Endothelial cell of umbilical vein (primary cell): ENCODE measurements around the gene KRTAP25-1. TPM values are rescaled to one million over a fixed set of nuclear protein-coding genes. Genes with fewer than 3 reads are reported as not detected.

Experiments used
- BruUV-seq: library from RNA; stranded (reverse); fragments of 400-500 nt; replicated peaks from 2 replicates; lab custom pipeline; 2021; lab: Mats Ljungman, UMichigan
- CTCF ChIA-PET: fragments of 300-600, 350-600 bp; sonication (Branson Sonifier 250); formaldehyde crosslinking; loops from one replicate; lab custom pipeline; 2021; ENCODE audit warnings: antibody characterized with exemption, inconsistent platforms; lab: Charles Lee
- POLR2A ChIA-PET: fragments of 300-600, 350-600 bp; sonication (Branson Sonifier 250); formaldehyde crosslinking; loops from one replicate; lab custom pipeline; 2021; ENCODE audit warnings: antibody characterized with exemption, inconsistent platforms; lab: Charles Lee
- DNase-seq: peaks from one replicate; pipeline ENCODE4 v3.0.0-alpha.2; 2011; ENCODE audit warnings: low read depth, low spot score
- FAIRE-seq: peaks from 2 replicates; lab custom pipeline; 2011; peaks lifted over from hg19 to GRCh38; lab: Jason Lieb, UNC
- H2AFZ ChIP-seq: 2 replicates; pipeline ENCODE4 v1.6.0; 2012; ENCODE audit warnings: low read depth, low read length, control low read depth, inconsistent platforms
- H3K27ac ChIP-seq: 2 replicates; pipeline ENCODE4 v1.5.1; 2011; ENCODE audit warnings: low read depth, mild to moderate bottlenecking, control low read depth, low read length, moderate library complexity; ENCODE audit not compliant: insufficient read depth
- H3K27me3 ChIP-seq, 2 experiments: 2 replicates each; pipeline versions ENCODE4 v1.6.0 to v1.6.1; 2011; ENCODE audit warnings: low read length in 2 of 2, mixed read lengths in 1 of 2; ENCODE audit not compliant: control insufficient read depth in 2 of 2, insufficient read depth in 2 of 2
- H3K36me3 ChIP-seq, 2 experiments: 2 replicates in 1 of 2; 3 replicates in 1 of 2; pipeline ENCODE4 v1.5.1; 2011; ENCODE audit warnings: low read length in 2 of 2, mild to moderate bottlenecking in 1 of 2, moderate library complexity in 1 of 2; ENCODE audit not compliant: control insufficient read depth in 2 of 2, insufficient read depth in 2 of 2; ENCODE audit errors: extremely low read depth in 1 of 2
- H3K4me1 ChIP-seq: 3 replicates; pipeline ENCODE4 v1.5.1; 2011; ENCODE audit warnings: mild to moderate bottlenecking, low read length; ENCODE audit not compliant: control insufficient read depth, insufficient read depth; ENCODE audit errors: extremely low read depth
- H3K4me2 ChIP-seq: 2 replicates; pipeline ENCODE4 v1.6.1; 2011; ENCODE audit warnings: low read length, control low read depth, mixed read lengths; ENCODE audit not compliant: insufficient read depth
- H3K4me3 ChIP-seq, 3 experiments: fragments of 200-600 bp in 1 of 3; sonication (generic), shearing (Covaris generic) in 1 of 3; replicated peaks in 1 of 3; 2 replicates each; pipeline ENCODE4 v1.5.1; 2011 to 2016; ENCODE audit warnings: control low read depth in 3 of 3, low read length in 3 of 3, mild to moderate bottlenecking in 2 of 3, inconsistent platforms in 1 of 3, low read depth in 1 of 3, moderate library complexity in 1 of 3; ENCODE audit not compliant: insufficient read depth in 1 of 3
- H3K79me2 ChIP-seq: 2 replicates; pipeline ENCODE4 v1.6.0; 2012; ENCODE audit warnings: low read length, inconsistent platforms; ENCODE audit not compliant: control insufficient read depth, insufficient read depth
- H3K9ac ChIP-seq: replicated peaks from 2 replicates; pipeline ENCODE3; 2011; ENCODE audit warnings: low read length, control low read depth; ENCODE audit not compliant: insufficient read depth; ENCODE audit errors: extremely low read depth
- H3K9me1 ChIP-seq: replicated peaks from 3 replicates; pipeline ENCODE4 v1.6.0; 2011; ENCODE audit warnings: mild to moderate bottlenecking, low read length; ENCODE audit not compliant: control insufficient read depth, insufficient read depth; ENCODE audit errors: extremely low read depth
- H3K9me3 ChIP-seq: replicated peaks from 2 replicates; pipeline ENCODE4 v1.5.1; 2012; ENCODE audit warnings: low read length, inconsistent platforms; ENCODE audit not compliant: control insufficient read depth, insufficient read depth
- H4K20me1 ChIP-seq: replicated peaks from 2 replicates; pipeline ENCODE3; 2011; ENCODE audit warnings: mild to moderate bottlenecking, low read length; ENCODE audit not compliant: control insufficient read depth, insufficient read depth; ENCODE audit errors: extremely low read depth
- CTCF ChIP-seq, 2 donors: IDR thresholded peaks; 1 replicate in 1 of 2; 2 replicates in 1 of 2; pipeline ENCODE4 v1.5.1; 2011; ENCODE audit warnings: low read length in 2 of 2, mild to moderate bottlenecking in 2 of 2, moderate library complexity in 2 of 2, control low read depth in 1 of 2, inconsistent platforms in 1 of 2, low read depth in 1 of 2; ENCODE audit not compliant: insufficient read depth in 1 of 2; ENCODE audit errors: extremely low read depth in 1 of 2
- EZH2 ChIP-seq: IDR thresholded peaks from 2 replicates; pipeline ENCODE4 v1.6.1; 2012; ENCODE audit warnings: borderline replicate concordance, low read depth, mild to moderate bottlenecking, moderate library complexity, low read length, inconsistent platforms; ENCODE audit not compliant: severe bottlenecking
- FOS ChIP-seq: IDR thresholded peaks from 2 replicates; pipeline ENCODE4 v1.6.1; 2011; ENCODE audit warnings: mild to moderate bottlenecking, low read length, moderate library complexity, borderline replicate concordance; ENCODE audit not compliant: insufficient read depth
- GATA2 ChIP-seq: IDR thresholded peaks from 2 replicates; pipeline ENCODE4 v1.7.0; 2011; ENCODE audit warnings: low read depth, mild to moderate bottlenecking, moderate library complexity, mixed read lengths, low read length; ENCODE audit not compliant: insufficient read length, insufficient read depth
- JUN ChIP-seq: IDR thresholded peaks from 2 replicates; pipeline ENCODE4 v1.6.1; 2011; ENCODE audit warnings: borderline replicate concordance, low read depth; ENCODE audit not compliant: insufficient read length, insufficient read depth
- MAX ChIP-seq: IDR thresholded peaks from 2 replicates; pipeline ENCODE4 v1.6.1; 2011; ENCODE audit not compliant: insufficient read depth, insufficient read length
- MYC ChIP-seq: IDR thresholded peaks from one replicate; pipeline ENCODE4 v1.6.1; 2011; ENCODE audit warnings: mild to moderate bottlenecking, low read depth, low read length
- POLR2A ChIP-seq: IDR thresholded peaks from 2 replicates; pipeline ENCODE4 v1.6.1; 2012; ENCODE audit warnings: low read depth, mild to moderate bottlenecking, control low read depth, low read length
- POLR2AphosphoS5 ChIP-seq: IDR thresholded peaks from 2 replicates; pipeline ENCODE4 v1.6.1; 2012; ENCODE audit warnings: low read depth, mild to moderate bottlenecking, control low read depth, low read length, moderate library complexity; ENCODE audit not compliant: insufficient read depth
- dilution Hi-C: fragments of 300-500 bp; cut with MboI; formaldehyde crosslinking; loops from one replicate; pipeline ENCODE4 v1.15.0; 2019; ENCODE audit warnings: low sequenced_read_pairs; ENCODE audit not compliant: extremely low pct_ligation_motif_present
- intact Hi-C: fragments of 100-400 bp; cut with micrococcal nuclease; formaldehyde crosslinking; loops from one replicate; pipeline ENCODE4 v1.10.0; 2022
- polyA plus RNA-seq, 4 experiments: library from polyadenylated mRNA; depleted of rRNA in 3 of 4; stranded (reverse) in 3 of 4; unstranded in 1 of 4; fragments of >200 nt; gene quantifications; 2 replicates each; pipeline versions ENCODE4 v1.2.1 to v1.2.3, GENCODE V29; 2011 to 2012; ENCODE audit warnings: missing spikeins in 1 of 4
- total RNA-seq: library from RNA; stranded (reverse); gene quantifications from 2 replicates; pipeline ENCODE4 v1.2.3, GENCODE V29; 2021

KRTAP25-1 gene
- total and polyA plus RNA-seq, 2 donors (not counting 3 experiments of a cell fraction or from before 2014, with no cell fraction given), result not detected

GRCh38 chr21:30243691-30244090, 45.6 kb downstream of the KRTAP25-1 start:
- Histone ChIP-seq H3K36me3 (no peaks in the 10 kb centered on the region), H3K4me3 (no peak overlapping the region), H3K9ac (no peak overlapping the region), H3K27ac (no peak overlapping the region), H3K27me3 (no peaks in the 10 kb centered on the region), H3K4me2 (no peak overlapping the region), H3K4me1 (no peaks in the 10 kb centered on the region), H2AFZ (no peak overlapping the region), H3K79me2 (no peaks in the 10 kb centered on the region), H3K9me3 (peaks cover 7% of the 10 kb centered on the region), H3K9me1 (no peaks in the 10 kb centered on the region), H4K20me1 (no peaks in the 10 kb centered on the region)
- TF ChIP-seq CTCF (IDR thresholded peaks at IDR 0.05; ENCODE audit: extremely low read depth in 1 of 2, insufficient read depth in 1 of 2, low read depth in 1 of 2, low read length in 2 of 2), result no peak
- no peak for TF ChIP-seq GATA2
- TF ChIP-seq JUN, result no peak
- DNase-seq (no peak), FAIRE-seq (no peak)
- dilution Hi-C loops (no loop called here), intact Hi-C loops (no loop called here)
- CTCF ChIA-PET, result no interaction called here
- POLR2A ChIA-PET, result no interaction called here
- BruUV-seq, result no TSS peak

- FAIRE-seq, result no peak
Measured at GRCh38 chr21:30240661-30241060, 48.7 kb downstream of the KRTAP25-1 start.

More at GRCh38 chr21:30240661-30241060, 48.7 kb downstream of the KRTAP25-1 start:
- no peak overlapping the region for H3K4me3 ChIP-seq
- BruUV-seq, result no TSS peak
- H3K9me3 ChIP-seq, result peaks cover 6% of the 10 kb centered on the region
- no peak overlapping the region for H3K27ac ChIP-seq
- H3K79me2 ChIP-seq, result no peaks in the 10 kb centered on the region
- dilution Hi-C loops, result no loop called here
- no peak for DNase-seq
- no peak overlapping the region for H3K4me2 ChIP-seq
- H3K27me3 ChIP-seq, result no peaks in the 10 kb centered on the region
- no peak overlapping the region for H2AFZ ChIP-seq
- CTCF ChIA-PET, result no interaction called here
- TF ChIP-seq FOS (no peak), MYC (no peak), EZH2 (no peak), POLR2A (no peak), JUN (no peak), CTCF (IDR thresholded peaks at IDR 0.05; ENCODE audit: extremely low read depth in 1 of 2, insufficient read depth in 1 of 2, low read depth in 1 of 2, low read length in 2 of 2) (no peak), POLR2AphosphoS5 (no peak), MAX (no peak), GATA2 (no peak)
- no peaks in the 10 kb centered on the region for H4K20me1 ChIP-seq
- no peak overlapping the region for H3K9ac ChIP-seq
- POLR2A ChIA-PET, result no interaction called here
- no peaks in the 10 kb centered on the region for H3K9me1 ChIP-seq
- H3K4me1 ChIP-seq, result no peaks in the 10 kb centered on the region
- no peaks in the 10 kb centered on the region for H3K36me3 ChIP-seq
- intact Hi-C loops, result no loop called here
